ENCODE results near the gene COL15A1.

DNA sequence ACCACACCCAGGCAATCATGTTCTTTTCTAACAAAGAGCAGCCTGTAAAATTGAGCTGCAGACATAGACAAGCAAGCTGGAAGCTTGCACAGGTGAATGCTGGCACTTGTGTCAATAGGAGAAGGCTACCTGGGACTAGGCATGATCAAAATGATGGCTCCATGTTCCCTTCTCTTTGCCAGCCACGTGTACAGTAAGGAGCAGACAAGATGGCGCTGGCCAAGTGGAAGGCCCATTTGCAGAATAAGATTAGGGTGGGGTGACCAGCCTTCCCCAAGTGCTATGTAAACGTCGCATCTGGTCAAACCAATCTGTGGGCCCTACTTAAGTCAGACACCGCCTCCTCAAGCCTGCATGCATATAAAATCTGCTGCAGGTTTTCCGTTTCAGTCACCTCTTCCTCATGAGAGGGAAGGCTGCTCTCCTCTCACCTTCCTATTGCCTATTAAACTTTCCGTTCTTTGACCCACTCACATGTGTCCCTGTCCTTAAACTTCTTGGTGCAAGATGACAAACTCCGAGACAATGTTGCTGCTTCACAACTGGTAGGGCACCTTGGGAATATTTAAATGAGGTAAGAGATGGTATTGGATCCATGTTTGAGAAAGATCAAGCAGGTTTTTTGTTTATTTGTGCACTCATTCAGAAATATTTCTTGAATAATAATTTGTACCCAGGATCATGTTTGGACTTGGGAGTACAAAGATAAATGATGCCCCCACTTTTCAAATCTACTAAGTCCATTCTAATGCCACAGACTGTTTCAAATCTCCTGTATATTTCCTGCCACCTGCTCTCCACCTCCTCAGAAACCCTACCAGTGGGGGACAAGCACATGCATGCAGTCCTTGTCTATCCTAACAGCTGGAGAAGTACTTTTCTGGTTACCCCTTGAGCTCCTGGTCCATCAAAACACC is 130.5 kb downstream of the COL15A1 start:
- TF ChIP-seq POLR2A (IDR thresholded peaks at IDR 0.05): no peak
- TF ChIP-seq, protein P1, sequence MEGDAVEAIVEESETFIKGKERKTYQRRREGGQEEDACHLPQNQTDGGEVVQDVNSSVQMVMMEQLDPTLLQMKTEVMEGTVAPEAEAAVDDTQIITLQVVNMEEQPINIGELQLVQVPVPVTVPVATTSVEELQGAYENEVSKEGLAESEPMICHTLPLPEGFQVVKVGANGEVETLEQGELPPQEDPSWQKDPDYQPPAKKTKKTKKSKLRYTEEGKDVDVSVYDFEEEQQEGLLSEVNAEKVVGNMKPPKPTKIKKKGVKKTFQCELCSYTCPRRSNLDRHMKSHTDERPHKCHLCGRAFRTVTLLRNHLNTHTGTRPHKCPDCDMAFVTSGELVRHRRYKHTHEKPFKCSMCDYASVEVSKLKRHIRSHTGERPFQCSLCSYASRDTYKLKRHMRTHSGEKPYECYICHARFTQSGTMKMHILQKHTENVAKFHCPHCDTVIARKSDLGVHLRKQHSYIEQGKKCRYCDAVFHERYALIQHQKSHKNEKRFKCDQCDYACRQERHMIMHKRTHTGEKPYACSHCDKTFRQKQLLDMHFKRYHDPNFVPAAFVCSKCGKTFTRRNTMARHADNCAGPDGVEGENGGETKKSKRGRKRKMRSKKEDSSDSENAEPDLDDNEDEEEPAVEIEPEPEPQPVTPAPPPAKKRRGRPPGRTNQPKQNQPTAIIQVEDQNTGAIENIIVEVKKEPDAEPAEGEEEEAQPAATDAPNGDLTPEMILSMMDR (IDR thresholded peaks at IDR 0.05): no peak

Measured in tibial nerve (tissue), 3 donors.